Measurements from ENCODE around the gene CAPG. TPM values are rescaled to one million over a fixed set of nuclear protein-coding genes. Genes with fewer than 3 reads are reported as not detected.
"Not testable (repeated sequence)": the region's sequence is repeated elsewhere in the genome, so short reads cannot be mapped to it uniquely, and the experiment has no call there.

Gene CAPG, protein sequence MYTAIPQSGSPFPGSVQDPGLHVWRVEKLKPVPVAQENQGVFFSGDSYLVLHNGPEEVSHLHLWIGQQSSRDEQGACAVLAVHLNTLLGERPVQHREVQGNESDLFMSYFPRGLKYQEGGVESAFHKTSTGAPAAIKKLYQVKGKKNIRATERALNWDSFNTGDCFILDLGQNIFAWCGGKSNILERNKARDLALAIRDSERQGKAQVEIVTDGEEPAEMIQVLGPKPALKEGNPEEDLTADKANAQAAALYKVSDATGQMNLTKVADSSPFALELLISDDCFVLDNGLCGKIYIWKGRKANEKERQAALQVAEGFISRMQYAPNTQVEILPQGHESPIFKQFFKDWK
- 73.1 and 75.6 TPM in 2 replicates for total RNA-seq

- DNase-seq (ENCODE audit: low read depth, low spot score) = no peak
Measured at GRCh38 chr2:85409845-85410583, at the start of gene CAPG. Gene CAPG (minus strand): TSS chr2:85410366. CDS start chr2:85402145, 8,221 bp downstream.

DNA sequence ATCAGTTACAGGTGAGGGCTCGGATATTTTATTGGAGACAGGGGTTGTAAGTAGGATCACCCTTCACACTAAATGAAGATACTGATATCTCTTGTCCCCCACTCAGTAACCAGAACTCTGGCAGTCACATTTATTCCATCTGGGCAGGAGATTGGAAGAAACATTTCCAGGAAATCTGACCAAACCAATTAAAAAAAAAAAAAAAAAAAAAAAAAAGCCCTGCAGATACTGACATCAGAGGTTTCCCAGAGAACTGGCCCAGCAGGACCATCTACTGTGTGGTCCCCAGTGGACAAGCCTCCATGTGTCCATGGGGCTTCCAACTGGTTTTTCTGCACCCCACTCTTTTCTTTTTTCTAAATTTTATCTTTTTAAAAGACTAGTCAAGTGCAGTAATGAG lies 49.6 kb upstream of the CAPG start:
- no peak for DNase-seq (ENCODE audit: low read depth, low spot score)

DNA sequence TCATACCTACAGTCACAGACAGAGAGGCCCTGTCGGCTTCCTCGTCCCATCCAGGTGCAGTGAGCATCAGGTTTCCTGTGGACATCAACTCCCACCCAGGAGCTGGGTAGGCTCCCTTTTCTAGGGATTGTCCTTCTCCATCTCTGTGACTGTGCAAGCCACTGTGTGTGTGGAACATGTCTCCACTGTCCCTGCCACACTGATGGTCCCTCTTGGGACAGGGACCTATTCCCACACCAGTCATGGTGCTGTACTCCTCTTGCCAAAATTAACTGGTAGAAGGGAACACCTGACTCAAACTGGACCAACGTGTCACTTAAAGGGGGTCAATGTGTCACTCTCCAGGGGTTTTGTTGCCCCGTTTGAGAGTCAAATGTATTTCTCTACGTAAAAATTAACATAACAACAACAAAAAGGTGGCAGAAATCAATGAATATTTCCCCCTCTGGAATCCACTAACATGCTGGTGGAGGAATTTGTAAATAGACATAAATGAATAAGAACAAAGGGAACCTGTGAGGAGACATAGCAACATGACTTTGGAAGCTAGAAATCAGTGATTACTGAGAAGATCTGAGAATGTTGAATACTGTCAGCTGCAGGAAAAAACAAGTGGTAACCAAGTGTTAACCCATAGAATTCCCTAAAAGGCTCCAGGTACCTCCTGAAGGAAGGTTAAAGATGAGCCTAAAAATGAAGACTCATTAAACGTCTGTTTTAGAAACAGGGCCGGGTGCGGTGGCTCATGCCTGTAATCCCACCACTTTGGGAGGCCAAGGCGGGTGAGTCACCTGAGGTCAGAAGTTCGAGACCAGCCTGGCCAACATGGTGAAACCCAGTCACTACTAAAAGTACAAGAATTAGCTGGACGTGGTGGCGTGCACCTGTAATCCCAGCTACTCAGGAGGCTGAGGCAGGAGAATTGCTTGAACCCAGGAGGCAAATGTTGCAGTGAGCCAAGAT lies 48.7 kb upstream of the CAPG start:
- DNase-seq (ENCODE audit: low read depth, low spot score) = no peak

- DNase-seq (ENCODE audit: low read depth, low spot score) = no peak
Measured at GRCh38 chr2:85457877-85458316, 47.7 kb upstream of the CAPG start.

DNA sequence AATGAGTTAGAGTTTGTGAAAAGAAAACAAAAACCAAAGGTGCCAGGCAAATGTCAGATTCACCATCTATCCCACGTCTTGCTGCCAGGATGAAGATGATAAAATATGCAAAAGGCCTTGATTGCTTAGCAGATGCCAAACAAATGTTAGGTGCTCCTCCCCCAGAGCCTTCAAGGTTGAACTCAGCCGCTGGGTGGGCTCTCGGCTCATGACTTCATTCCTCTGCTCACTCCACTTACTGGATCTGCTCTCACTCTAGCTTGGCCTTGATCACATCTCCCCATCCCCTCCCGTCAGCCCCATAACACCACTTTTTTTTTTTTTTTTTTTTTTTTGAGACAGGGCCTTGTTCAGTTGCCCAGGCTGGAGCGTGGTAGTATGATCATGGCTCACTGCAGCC lies 46.9 kb upstream of the CAPG start:
- no peak for DNase-seq (ENCODE audit: low read depth, low spot score)

GRCh38 chr2:85455552-85456090 lies 45.5 kb upstream of the CAPG start:
- no peak for DNase-seq (ENCODE audit: low read depth, low spot score)

GRCh38 chr2:85453571-85453970 lies 43.4 kb upstream of the CAPG start:
- DNase-seq (ENCODE audit: low read depth, low spot score) = no peak

- no peak for DNase-seq (ENCODE audit: low read depth, low spot score)
Measured at GRCh38 chr2:85452237-85452636, 42.1 kb upstream of the CAPG start.

GRCh38 chr2:85449214-85449588 lies 39.0 kb upstream of the CAPG start:
- no peak for DNase-seq (ENCODE audit: low read depth, low spot score)

- DNase-seq (ENCODE audit: low read depth, low spot score) = no peak
Measured at GRCh38 chr2:85448461-85449213, 38.5 kb upstream of the CAPG start.

DNA sequence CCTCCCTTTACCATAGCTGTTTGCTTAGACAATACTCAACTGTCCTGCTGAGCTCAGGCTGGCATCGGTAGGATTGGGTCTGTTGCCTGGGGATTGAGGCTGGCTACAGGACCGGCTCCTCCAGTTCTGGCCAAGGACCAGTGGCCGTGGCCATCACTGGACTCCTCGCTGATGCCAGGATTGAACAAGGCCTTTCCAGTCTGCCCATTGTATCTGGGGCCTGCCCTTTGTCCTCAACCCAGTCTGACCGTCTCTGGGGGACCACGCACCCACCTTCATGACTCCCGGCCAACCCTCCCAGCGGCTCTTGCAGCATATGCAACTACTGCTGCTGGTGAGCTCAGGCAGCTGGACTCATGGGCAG lies 37.0 kb upstream of the CAPG start:
- DNase-seq (ENCODE audit: low read depth, low spot score) = no peak

GRCh38 chr2:85446296-85447221 lies 36.4 kb upstream of the CAPG start:
- DNase-seq (ENCODE audit: low read depth, low spot score) = no peak

DNA sequence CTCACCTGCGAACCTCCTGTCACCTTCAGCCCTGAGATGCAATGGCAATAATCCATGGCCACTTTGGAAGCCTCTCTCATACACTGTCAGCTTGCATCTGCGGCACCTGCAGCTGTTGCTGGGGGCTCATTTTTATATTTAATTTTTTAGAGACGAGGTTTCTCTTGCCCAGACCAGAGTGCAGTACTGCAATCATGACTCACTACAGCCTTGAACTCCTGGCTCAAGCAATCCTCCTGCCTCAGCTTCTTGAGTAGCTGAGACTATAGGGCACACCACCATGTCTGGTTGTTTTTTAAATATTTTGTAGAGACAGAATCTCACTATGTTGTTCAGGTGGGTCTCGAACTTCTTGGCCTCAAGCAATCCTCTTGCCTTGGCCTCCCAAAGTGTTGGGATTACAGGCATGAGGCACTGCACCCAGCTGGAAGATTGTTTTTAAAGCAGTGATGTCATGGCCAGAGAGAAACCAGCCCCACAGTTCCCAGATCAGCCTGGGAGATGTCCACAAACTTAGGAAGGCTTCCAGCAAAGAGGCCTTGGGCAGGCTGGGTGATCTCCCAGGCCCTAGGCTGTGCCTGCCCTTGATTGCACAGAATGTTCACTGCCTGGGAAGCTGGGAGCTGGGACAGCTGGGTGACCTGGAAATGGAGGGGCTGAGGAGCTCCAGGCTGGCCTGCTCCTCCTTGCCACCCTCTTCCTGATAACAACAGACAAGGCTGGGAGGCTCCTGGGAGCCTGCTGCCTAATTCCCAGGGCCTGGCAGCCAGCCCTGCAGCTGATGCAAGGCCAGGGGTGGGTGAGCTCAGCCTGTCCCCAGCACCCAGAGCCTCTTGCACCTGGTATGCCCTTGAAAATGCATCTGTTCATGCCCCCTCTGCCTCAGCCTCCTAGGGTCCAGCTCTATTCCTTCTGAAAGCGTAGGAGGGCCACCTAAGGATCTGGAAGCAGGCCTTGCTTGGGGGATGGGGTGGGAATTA lies 35.4 kb upstream of the CAPG start:
- DNase-seq (ENCODE audit: low read depth, low spot score) = no peak

GRCh38 chr2:85444629-85445172 lies 34.5 kb upstream of the CAPG start:
- DNase-seq (ENCODE audit: low read depth, low spot score) = no peak

DNA sequence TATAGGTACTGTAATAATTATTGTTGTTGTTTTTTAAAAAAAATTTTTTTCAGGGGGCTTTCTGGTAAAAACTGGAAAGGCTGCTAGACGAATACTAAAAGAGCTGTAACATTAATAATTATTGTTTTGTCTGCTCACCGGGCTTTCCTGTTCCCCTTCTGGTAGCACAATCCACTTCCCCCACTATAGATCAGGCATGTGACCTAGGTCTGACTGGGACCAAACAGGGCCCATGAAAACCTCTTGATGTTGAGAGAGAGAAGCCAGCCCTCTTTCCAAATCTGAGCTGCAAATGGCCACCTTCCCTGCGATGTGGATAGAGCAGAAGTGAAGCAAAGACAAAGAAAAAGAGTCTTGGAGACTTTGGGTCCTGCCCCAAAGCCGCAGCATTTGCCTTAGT lies 31.7 kb upstream of the CAPG start:
- DNase-seq (ENCODE audit: low read depth, low spot score) = no peak

DNA sequence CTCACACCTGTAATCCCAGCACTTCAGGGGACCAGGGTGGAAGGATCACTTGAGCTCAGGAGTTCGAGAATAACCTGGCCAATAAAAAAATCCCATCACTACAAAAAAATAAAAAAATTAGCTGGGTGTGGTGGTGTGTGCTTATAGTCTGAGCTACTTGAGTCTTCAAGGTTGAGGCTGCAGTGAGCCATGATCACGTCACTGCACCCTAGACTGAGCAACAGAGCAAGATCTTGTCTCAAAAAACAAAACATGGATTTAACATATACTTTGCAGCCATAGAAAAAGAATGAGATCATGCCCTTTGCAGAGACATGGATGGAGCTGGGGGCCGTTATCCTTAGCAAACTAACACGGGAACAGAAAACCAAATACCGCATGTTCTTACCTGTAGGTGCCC lies 30.6 kb upstream of the CAPG start:
- no peak for DNase-seq (ENCODE audit: low read depth, low spot score)

DNA sequence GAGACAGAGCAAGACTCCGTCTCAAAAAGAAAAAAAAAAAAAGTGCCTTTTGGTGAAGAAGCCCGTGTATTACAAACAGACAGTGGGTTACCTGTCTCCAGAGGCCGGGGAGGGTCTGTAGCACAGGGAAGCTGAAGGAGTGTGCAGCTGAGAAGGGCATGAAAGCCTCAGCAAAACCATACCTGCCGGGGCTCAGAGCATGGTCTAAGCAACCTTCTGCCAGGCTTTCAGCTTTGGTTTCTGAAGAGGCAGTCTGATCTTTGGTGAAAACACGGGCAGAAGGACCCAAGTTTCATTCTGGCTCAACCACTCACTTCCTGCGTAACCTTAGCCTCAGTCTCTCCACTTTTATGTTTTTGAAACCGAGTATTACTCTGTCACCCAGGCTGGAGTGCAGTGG lies 29.8 kb upstream of the CAPG start:
- no peak for DNase-seq (ENCODE audit: low read depth, low spot score)

DNA sequence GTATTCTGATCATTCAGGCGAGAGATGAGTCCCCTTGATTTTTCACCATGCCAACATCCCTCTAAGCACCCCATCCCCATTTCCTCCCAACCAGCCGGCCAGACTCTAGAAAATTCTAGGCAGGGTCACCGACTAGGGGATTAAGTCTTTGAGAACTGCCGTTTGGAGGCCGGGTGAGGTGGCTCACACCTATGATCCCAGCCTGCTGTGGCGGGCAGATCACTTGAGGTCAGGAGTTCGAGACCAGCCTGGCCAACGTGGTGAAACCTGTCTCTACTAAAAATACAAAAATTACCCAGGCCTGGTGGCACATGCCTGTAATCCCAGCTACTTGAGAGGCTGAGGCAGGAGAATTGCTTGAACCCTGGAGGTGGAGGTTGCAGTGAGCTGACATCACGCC lies 29.4 kb upstream of the CAPG start:
- not testable (repeated sequence) for DNase-seq (ENCODE audit: low read depth, low spot score)
